ENCODE measurements around the gene HADHA.

Gene HADHA

DNA sequence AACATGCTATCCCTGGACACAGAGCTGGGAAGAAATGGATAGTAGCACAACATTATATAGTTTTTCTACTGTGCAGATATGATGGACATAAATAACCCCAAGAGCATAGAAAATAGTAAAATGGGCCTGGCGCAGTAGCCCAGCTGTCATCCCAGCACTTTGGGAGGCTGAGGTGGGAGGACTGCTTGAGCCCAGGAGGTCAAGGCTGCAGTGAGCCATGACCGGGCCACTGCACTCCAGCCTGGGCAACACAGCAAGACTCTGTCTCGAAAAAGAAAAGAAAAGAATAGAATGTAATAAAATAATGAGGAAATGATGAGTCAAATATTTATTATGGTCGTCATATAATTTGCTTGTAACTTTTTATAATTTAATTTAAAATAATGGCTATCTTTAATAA is 79.0 kb downstream of the HADHA start:
- Histone ChIP-seq H3K27me3 (ENCODE audit: insufficient read depth, insufficient read length) (no peaks in the 10 kb centered on the region), H3K9me3 (ENCODE audit: insufficient read depth, low read length) (no peaks in the 10 kb centered on the region), H3K9ac (ENCODE audit: insufficient read length, low read depth) (no peak overlapping the region), H3K4me1 (ENCODE audit: insufficient read depth, insufficient read length) (no peaks in the 10 kb centered on the region), H3K36me3 (ENCODE audit: insufficient read depth, insufficient read length, low read length) (no peaks in the 10 kb centered on the region), H3K4me3 (ENCODE audit: insufficient read length, low read depth) (no peak overlapping the region)
- TF ChIP-seq SUZ12 (IDR thresholded peaks at IDR 0.05; ENCODE audit: extremely low read depth, insufficient read depth, insufficient read length) (no peak), YY1 (IDR thresholded peaks at IDR 0.05; ENCODE audit: insufficient read depth, insufficient read length) (no peak), ZNF274 (IDR thresholded peaks at IDR 0.05; ENCODE audit: low read depth, low read length) (no peak)
- no peak for DNase-seq (ENCODE audit: low read depth, low spot score)

DNA sequence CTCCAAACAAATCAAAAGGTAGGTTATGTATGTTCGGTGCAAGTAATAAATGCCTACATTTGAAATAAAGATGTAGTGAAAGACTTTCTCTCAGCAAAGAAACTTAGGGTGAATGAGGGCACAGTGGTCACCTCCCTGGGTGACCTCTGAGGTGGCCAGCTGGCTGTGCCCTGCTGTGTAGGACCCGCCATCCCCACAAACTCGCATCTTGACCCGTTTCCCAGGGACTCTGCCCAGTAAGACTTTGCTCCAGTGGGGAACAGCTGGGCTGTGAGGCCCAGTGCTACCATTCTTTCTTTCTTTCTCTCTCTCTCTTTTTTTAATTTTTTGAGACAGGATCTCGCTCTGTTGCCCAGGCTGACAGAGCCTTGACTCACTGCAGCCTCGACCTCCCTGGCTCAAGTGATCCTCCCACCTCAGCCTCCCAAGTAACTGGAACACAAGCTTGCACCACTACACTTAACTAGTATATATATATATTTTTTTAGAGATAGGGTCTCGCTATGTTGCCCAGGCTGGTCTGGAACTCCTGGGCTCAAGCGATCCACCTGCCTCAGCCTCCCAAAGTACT is 79.7 kb downstream of the HADHA start:
- H3K36me3 ChIP-seq (ENCODE audit: insufficient read depth, insufficient read length, low read length) = no peaks in the 10 kb centered on the region
- no peak for DNase-seq (ENCODE audit: low read depth, low spot score)
- H3K4me3 ChIP-seq (ENCODE audit: insufficient read length, low read depth) = no peak overlapping the region
- H3K9me3 ChIP-seq (ENCODE audit: insufficient read depth, low read length) = no peaks in the 10 kb centered on the region
- TF ChIP-seq YY1 (IDR thresholded peaks at IDR 0.05; ENCODE audit: insufficient read depth, insufficient read length) (no peak), ZNF274 (IDR thresholded peaks at IDR 0.05; ENCODE audit: low read depth, low read length) (no peak), SUZ12 (IDR thresholded peaks at IDR 0.05; ENCODE audit: extremely low read depth, insufficient read depth, insufficient read length) (no peak)
- no peaks in the 10 kb centered on the region for H3K27me3 ChIP-seq (ENCODE audit: insufficient read depth, insufficient read length)
- no peaks in the 10 kb centered on the region for H3K4me1 ChIP-seq (ENCODE audit: insufficient read depth, insufficient read length)
- H3K9ac ChIP-seq (ENCODE audit: insufficient read length, low read depth) = no peak overlapping the region

DNA sequence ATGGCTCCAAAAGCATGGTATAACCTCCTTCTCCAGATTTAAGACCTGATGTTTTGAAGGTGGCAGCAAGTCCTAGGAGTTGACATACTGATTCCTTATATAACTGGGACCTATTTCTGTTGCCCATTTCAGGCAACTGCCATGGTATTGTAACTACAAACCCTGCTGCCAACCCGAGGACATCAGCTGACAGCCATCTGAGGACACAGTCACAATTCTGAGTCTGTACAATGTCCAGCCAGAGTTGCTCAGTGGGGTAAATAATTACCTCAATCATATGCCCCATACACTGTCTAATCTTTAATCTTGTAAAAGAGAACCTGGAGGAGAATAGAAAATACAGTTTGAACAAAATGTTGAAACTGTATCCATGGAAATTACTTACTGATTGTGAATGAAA is 80.2 kb downstream of the HADHA start:
- Histone ChIP-seq H3K4me3 (ENCODE audit: insufficient read length, low read depth) (no peak overlapping the region), H3K36me3 (ENCODE audit: insufficient read depth, insufficient read length, low read length) (no peaks in the 10 kb centered on the region), H3K9me3 (ENCODE audit: insufficient read depth, low read length) (no peaks in the 10 kb centered on the region), H3K4me1 (ENCODE audit: insufficient read depth, insufficient read length) (no peaks in the 10 kb centered on the region), H3K9ac (ENCODE audit: insufficient read length, low read depth) (no peak overlapping the region), H3K27me3 (ENCODE audit: insufficient read depth, insufficient read length) (no peaks in the 10 kb centered on the region)
- no peak for DNase-seq (ENCODE audit: low read depth, low spot score)
- no peak for TF ChIP-seq SUZ12 (IDR thresholded peaks at IDR 0.05; ENCODE audit: extremely low read depth, insufficient read depth, insufficient read length)
- TF ChIP-seq YY1 (IDR thresholded peaks at IDR 0.05; ENCODE audit: insufficient read depth, insufficient read length) = no peak
- TF ChIP-seq ZNF274 (IDR thresholded peaks at IDR 0.05; ENCODE audit: low read depth, low read length) = no peak

DNA sequence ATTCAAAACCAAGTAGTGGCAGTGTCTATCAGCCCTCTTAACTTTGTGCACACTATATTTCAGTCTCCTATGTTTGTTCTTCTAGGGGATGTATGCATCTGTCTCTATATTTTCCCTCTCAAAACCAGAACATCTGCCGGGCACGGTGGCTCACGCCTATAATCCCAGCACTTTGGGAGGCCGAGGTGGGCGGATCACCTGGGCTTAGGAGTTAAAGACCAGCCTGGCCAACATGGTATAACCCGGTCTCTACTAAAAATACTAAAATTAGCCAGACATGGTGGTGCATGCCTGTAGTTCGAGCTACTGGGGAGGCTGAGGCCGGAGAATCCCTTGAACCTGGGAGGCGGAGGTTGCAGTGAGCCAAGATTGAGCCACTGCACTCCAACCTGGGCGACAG is 81.5 kb downstream of the HADHA start:
- Histone ChIP-seq H3K9ac (ENCODE audit: insufficient read length, low read depth) (no peak overlapping the region), H3K9me3 (ENCODE audit: insufficient read depth, low read length) (no peaks in the 10 kb centered on the region), H3K4me1 (ENCODE audit: insufficient read depth, insufficient read length) (no peaks in the 10 kb centered on the region), H3K27me3 (ENCODE audit: insufficient read depth, insufficient read length) (no peaks in the 10 kb centered on the region), H3K4me3 (ENCODE audit: insufficient read length, low read depth) (no peak overlapping the region), H3K36me3 (ENCODE audit: insufficient read depth, insufficient read length, low read length) (no peaks in the 10 kb centered on the region)
- no peak for DNase-seq (ENCODE audit: low read depth, low spot score)
- no peak for TF ChIP-seq YY1 (IDR thresholded peaks at IDR 0.05; ENCODE audit: insufficient read depth, insufficient read length)
- TF ChIP-seq ZNF274 (IDR thresholded peaks at IDR 0.05; ENCODE audit: low read depth, low read length) = no peak
- no peak for TF ChIP-seq SUZ12 (IDR thresholded peaks at IDR 0.05; ENCODE audit: extremely low read depth, insufficient read depth, insufficient read length)

DNA sequence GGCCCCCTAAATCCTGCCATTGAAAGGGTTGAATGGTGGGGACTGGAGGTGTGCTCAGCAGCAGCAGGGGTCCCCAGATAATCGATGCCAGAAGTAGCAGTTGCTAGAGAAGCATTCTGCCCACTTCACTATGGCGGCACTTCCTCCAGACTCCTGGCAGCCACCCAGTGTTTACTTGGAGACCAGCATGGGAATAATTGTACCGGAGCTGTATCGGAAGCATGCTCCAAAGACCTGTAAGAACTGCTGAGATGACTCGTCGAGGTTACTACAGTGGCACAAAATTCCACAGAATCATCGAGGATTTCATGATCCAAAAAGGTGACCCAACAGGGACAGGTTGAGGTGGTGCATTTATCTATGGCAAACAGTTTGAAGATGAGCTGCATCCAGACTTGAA is 82.5 kb downstream of the HADHA start:
- no peak overlapping the region for H3K4me3 ChIP-seq (ENCODE audit: insufficient read length, low read depth)
- H3K9ac ChIP-seq (ENCODE audit: insufficient read length, low read depth) = no peak overlapping the region
- H3K36me3 ChIP-seq (ENCODE audit: insufficient read depth, insufficient read length, low read length) = no peaks in the 10 kb centered on the region
- H3K4me1 ChIP-seq (ENCODE audit: insufficient read depth, insufficient read length) = no peaks in the 10 kb centered on the region
- H3K27me3 ChIP-seq (ENCODE audit: insufficient read depth, insufficient read length) = no peaks in the 10 kb centered on the region
- no peak for TF ChIP-seq YY1 (IDR thresholded peaks at IDR 0.05; ENCODE audit: insufficient read depth, insufficient read length)
- no peak for TF ChIP-seq ZNF274 (IDR thresholded peaks at IDR 0.05; ENCODE audit: low read depth, low read length)
- no peak for TF ChIP-seq SUZ12 (IDR thresholded peaks at IDR 0.05; ENCODE audit: extremely low read depth, insufficient read depth, insufficient read length)
- no peak for DNase-seq (ENCODE audit: low read depth, low spot score)
- no peaks in the 10 kb centered on the region for H3K9me3 ChIP-seq (ENCODE audit: insufficient read depth, low read length)

DNA sequence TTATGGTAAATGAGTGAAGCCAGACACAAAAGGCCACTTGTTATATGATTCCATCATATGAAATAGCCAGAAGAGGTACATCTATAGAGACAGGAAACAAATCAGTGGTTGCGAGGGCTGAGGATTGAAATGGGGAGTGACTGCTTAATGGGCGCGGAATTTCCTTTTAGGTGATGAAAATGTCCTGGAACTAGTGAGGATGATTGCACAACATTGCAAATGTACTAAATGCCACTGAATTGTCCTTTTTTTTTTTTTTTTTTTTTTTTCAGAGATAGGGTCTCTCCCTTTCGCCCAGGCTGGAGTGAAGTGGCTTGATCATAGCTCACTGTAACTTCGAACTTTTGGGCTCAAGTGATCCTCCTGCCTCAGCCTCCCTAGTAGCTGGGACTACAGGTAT is 86.9 kb downstream of the HADHA start:
- no peak for DNase-seq (ENCODE audit: low read depth, low spot score)
- Histone ChIP-seq H3K36me3 (ENCODE audit: insufficient read depth, insufficient read length, low read length) (no peaks in the 10 kb centered on the region), H3K27me3 (ENCODE audit: insufficient read depth, insufficient read length) (no peaks in the 10 kb centered on the region), H3K4me3 (ENCODE audit: insufficient read length, low read depth) (no peak overlapping the region), H3K9ac (ENCODE audit: insufficient read length, low read depth) (no peak overlapping the region), H3K9me3 (ENCODE audit: insufficient read depth, low read length) (no peaks in the 10 kb centered on the region), H3K4me1 (ENCODE audit: insufficient read depth, insufficient read length) (no peaks in the 10 kb centered on the region)
- TF ChIP-seq SUZ12 (IDR thresholded peaks at IDR 0.05; ENCODE audit: extremely low read depth, insufficient read depth, insufficient read length) (no peak), YY1 (IDR thresholded peaks at IDR 0.05; ENCODE audit: insufficient read depth, insufficient read length) (no peak), ZNF274 (IDR thresholded peaks at IDR 0.05; ENCODE audit: low read depth, low read length) (no peak)

DNA sequence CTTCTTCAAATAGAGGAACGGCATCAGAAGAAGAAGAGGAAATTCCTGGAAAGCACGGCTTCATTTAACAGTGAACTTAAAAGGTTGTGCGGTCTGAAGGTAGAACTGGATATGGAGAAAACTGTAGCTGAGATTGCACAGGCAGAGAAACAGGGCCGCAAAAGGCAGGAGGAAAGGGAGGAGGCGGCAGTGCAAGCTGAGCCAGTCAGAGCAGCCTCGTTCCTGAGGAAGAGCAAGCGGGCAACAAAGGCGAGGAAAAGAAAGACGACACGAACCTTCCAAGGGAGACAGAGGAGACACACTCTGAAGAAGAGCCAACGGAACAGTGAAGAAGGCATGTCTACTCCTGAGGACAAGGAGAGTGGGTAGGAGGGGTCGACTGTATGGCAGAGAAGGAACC is 94.2 kb downstream of the HADHA start:
- H3K9me3 ChIP-seq (ENCODE audit: insufficient read depth, low read length) = no peaks in the 10 kb centered on the region
- no peaks in the 10 kb centered on the region for H3K4me1 ChIP-seq (ENCODE audit: insufficient read depth, insufficient read length)
- no peak overlapping the region for H3K9ac ChIP-seq (ENCODE audit: insufficient read length, low read depth)
- no peak for TF ChIP-seq YY1 (IDR thresholded peaks at IDR 0.05; ENCODE audit: insufficient read depth, insufficient read length)
- TF ChIP-seq ZNF274 (IDR thresholded peaks at IDR 0.05; ENCODE audit: low read depth, low read length) = no peak
- TF ChIP-seq SUZ12 (IDR thresholded peaks at IDR 0.05; ENCODE audit: extremely low read depth, insufficient read depth, insufficient read length) = no peak
- no peaks in the 10 kb centered on the region for H3K27me3 ChIP-seq (ENCODE audit: insufficient read depth, insufficient read length)
- DNase-seq (ENCODE audit: low read depth, low spot score) = no peak
- no peak overlapping the region for H3K4me3 ChIP-seq (ENCODE audit: insufficient read length, low read depth)
- no peaks in the 10 kb centered on the region for H3K36me3 ChIP-seq (ENCODE audit: insufficient read depth, insufficient read length, low read length)
